Coronary artery (tissue), 2 donors: Measurements from ENCODE around the gene CHSY3.
A peak's percentile ranks its signal among the peaks of the same experiment; 100 is the strongest.

Experiments used
- DNase-seq: peaks from one replicate; pipeline ENCODE4 v3.0.0-alpha.2; 2017; ENCODE audit warnings: low spot score
- H3K27ac ChIP-seq, 2 donors: fragments of 200-600 bp; sonication (generic); one replicate each; pipeline ENCODE4 v1.5.1; 2016 to 2019
- H3K4me3 ChIP-seq: fragments of 200-600 bp; sonication (generic); 2 replicates; pipeline ENCODE4 v1.5.1; 2016; ENCODE audit warnings: mild to moderate bottlenecking, moderate library complexity
- CTCF ChIP-seq: fragments of 200-600 bp; sonication (generic); IDR thresholded peaks from one replicate; pipeline ENCODE4 v1.5.1; 2019; ENCODE audit warnings: antibody characterized with exemption

Gene CHSY3

GRCh38 chr5:130155345-130156011 is 251.2 kb downstream of the CHSY3 start:
- no peak for DNase-seq
- Histone ChIP-seq H3K27ac (peak overlapping the region; percentile 19 to 42), H3K4me3 (no peak overlapping the region)
- no peak for TF ChIP-seq CTCF

- no peak for DNase-seq
- Histone ChIP-seq H3K4me3 (no peak overlapping the region), H3K27ac (no peak overlapping the region)
- no peak for TF ChIP-seq CTCF
Observed at GRCh38 chr5:130158036-130158435, 253.8 kb downstream of the CHSY3 start.

GRCh38 chr5:130159968-130160367 is 255.7 kb downstream of the CHSY3 start:
- no peak for TF ChIP-seq CTCF
- H3K27ac ChIP-seq = no peak overlapping the region
- no peak for DNase-seq
- H3K4me3 ChIP-seq = no peak overlapping the region

GRCh38 chr5:130164966-130165365 is 260.7 kb downstream of the CHSY3 start:
- no peak for DNase-seq
- H3K27ac ChIP-seq = no peak overlapping the region

GRCh38 chr5:130166839-130167490 is 262.7 kb downstream of the CHSY3 start:
- H3K27ac ChIP-seq = no peak overlapping the region
- no peak for TF ChIP-seq CTCF
- no peak overlapping the region for H3K4me3 ChIP-seq
- no peak for DNase-seq

More at GRCh38 chr5:130164966-130165365, 260.7 kb downstream of the CHSY3 start:
- no peak overlapping the region for H3K4me3 ChIP-seq
- TF ChIP-seq CTCF = no peak

- no peak for DNase-seq
- no peak for TF ChIP-seq CTCF
- Histone ChIP-seq H3K4me3 (no peak overlapping the region), H3K27ac (no peak overlapping the region)
Observed at GRCh38 chr5:130168211-130168610, 263.9 kb downstream of the CHSY3 start.

GRCh38 chr5:130171699-130172098 is 267.4 kb downstream of the CHSY3 start:
- Histone ChIP-seq H3K27ac (no peak overlapping the region), H3K4me3 (no peak overlapping the region)
- no peak for DNase-seq
- TF ChIP-seq CTCF = no peak
